KG1 (cell line): ENCODE results near the gene MRPL10.

Experiments
- DNase-seq: peaks from one replicate; lab custom pipeline; 2025; lab: John Stamatoyannopoulos, UW

The MRPL10 gene

DNA sequence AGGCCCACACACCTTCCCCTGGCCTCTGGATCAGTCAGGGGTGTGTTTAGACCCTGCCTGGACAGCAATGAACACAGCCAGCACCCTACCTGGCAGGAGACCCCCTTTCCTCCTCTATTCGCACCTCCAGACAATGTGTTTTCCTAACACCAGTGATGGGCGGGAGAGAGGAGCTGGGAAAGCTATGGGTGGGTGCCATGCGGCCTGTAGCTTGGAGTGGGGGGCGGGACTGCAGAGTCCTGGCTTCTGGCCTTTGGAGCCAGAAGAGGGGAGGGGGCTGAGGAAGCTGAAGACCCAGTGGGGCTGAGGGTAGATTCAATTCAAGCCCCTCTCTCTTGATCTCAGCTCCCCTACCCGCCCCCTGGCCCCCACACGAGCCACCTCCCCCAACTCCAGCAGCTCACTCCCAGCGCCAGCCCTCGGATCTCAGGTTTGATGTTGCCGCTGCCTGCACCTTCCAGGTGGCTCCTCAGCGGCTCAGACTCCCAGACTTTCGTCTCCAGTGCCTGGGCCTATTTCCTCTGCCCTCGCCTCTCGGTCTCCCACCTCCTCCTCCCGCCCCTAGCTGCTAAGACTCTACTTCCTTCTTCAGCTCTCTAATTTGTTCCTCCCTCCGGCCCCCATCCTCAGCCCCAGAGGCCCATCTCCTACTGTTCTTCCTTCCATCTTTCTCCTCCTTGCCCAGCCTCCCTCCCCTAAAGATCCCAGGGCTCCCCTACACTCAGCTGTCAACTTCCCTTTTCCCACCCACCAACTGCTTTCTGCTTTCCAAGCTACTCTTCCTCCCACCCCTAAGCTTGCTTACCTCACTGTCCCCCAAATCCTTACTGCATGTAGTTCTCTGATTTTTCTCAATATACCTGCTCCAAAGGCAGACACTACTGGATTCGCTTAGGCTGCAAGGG is 26.5 kb upstream of the MRPL10 start:
- DNase-seq = no peak

DNA sequence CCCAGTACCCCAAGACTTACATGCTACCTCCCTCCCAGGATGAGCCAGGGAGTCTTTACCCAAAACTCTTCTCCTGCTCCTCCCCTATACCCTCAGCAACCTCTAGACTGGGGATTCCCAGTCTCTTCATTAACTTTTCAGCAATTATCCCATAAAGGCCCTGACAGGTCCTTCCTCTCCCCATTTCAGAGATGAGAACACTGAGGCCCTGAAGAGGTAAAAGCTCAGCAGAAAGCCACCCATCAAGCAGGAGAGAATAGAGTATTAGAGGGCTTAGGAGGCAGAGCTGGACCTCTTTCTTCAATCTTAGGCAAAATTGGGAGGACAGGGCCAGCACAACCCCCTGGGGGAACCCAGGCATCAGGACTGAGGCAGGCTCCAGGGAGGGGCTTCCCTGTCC is 25.5 kb upstream of the MRPL10 start:
- no peak for DNase-seq

DNA sequence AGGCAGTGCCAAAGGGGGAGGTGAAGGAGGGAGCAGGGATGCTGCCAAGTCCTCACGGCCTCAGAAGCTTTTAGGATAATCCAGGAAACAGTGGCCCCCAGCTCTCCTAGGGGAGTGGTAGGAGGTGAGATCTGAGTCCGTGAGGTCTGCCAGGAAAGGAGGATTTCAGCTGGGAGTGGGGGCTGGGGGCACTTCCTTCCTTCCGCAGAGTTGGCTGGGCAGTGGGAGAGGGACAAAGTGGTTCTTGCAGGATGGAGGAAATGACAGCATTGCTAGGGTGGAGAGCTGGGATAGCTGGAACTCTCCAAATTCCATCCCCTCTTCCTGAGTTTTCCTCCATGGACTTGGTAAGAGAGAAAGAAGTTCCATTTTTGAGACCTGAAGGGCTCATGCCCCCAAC is 24.4 kb upstream of the MRPL10 start:
- no peak for DNase-seq

DNA sequence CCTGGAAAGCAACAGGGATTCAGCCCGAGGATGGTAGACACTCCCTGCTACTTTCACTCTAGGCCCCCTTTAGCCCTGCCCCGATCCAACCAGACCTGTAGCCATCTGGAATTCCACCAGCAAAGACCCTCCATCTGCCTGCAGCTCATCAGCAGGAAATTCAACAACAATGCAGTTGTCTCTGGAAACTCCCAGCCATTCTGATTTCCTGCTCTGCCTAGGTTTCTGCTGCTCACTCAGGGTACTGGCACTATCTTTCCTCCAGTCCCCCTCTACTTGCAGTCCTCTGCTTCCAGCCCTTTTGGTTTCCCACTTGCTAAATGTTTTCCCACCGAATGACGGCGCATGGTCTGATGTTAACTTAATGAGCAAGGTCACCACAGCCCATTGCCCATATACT is 22.3 kb upstream of the MRPL10 start:
- no peak for DNase-seq

DNA sequence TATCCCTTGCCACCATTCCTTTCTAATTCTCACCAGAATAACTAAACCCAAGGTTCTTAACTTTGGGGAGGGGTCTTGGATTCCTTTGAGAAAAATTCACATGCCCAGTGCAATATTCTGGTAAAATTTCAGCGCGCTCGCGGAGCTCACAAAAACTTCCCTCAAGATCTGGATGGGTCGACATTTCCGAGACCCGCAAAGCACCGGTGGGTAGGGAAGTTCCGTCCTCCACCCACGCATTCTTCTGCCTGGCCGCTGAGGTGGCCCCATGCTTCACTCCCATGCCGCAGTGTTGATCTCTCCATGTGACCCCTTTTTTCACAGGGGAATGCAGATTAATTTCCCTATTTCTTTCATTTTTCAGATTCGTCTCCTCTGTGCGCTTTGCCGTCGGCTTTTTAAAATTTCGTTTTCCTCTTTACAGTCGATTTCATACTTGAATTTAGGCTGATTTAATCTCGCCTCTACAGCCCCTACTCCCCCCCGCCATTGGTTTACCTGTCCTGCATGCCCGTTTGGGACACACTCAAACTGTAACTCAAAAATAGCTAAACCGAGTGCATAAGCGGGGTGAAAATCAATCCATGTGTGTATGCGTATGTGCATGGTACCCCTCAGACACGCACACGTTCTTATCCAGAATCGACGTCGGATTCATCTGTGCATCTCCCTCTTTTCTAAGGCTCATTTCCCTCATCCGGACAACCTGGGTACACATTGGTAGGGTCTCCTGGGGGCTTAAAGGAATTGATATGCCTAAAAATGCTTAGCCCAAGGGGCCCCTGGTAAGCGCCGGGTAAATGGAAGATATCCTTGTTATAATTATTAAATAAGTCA is 21.0 kb upstream of the MRPL10 start:
- DNase-seq = no peak

DNA sequence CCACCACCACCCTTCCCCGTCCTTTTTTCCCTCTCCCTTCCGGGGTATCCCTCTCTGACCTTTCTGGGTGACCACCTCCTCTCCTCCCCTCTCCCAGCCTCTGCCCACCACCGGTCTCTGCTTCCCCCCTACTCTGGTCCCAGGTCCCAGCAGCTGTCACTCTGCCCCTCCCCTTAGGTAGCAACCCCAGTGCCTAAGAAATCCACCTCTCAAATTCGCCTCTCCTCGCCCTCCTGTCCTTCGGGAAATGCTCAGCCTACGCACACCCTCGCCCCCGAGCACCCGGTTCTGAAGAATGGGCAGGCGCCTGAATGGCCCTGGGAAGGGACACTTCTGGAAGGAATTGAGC is 20.4 kb upstream of the MRPL10 start:
- DNase-seq = no peak

DNA sequence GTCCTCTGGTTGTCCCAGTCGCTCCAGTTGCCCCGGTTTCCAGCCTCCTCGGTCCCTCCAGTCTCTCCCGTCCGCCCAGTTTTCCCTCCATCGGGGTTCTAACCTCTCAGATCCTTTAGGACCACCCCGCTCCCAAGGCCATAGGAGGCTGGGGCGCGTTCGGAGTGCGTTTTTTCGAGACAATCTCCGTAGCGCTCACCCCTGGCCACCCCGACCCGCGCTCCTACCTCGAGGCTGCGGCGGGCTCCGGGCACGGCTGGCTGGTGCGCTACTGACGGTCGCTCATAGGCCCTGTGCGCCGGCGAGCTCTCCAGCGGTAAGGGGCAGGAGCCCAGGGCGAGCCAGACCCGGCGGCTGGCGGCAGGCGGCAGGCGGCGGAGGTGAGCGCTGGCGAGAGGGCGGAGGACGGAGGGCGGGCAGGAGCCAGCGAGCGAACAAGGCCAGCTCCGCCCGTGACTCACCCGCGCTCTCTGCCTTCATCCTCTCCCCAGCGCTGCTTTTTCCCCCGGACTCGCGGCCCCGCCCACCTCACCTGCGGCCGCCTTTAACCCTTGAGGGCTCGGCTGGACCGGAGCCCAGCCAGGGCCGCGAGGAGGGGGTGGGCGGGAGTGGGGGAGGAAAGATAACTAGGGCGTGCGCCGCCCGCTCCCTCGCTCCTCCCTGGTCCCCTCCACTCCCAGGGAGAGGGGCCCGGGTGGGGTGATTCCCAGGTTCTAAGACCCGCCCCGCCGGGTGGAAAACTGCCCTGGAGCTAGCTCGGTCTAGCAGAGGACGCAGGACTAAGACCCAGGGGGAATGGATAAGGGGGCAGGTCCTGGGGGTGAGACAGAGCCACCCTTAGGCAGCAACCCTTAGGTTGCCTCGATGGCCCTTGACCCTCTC is 19.6 kb upstream of the MRPL10 start, which contains the start of gene SP6:
SP6 (minus strand) TSS at position 472 of the 882 bp plus-strand sequence. CDS start 2,734 bp downstream, outside the sequence.
- no peak for DNase-seq

DNA sequence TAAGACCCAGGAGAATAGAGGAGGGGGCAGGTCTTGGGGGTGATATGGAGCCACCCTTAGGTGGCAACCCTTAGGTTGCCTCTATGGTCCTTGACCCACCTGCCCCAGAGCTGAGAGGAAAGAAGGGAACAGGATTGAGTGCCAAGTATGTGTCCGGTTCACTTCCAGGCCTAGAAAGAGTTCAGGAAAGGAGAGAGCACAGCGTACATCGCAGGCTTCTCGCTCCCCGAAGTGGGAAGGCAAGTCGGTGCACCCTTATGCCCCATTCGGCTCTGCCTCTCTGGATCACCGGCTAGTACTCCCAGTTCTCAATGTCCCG is 19.0 kb upstream of the MRPL10 start:
- DNase-seq = no peak

DNA sequence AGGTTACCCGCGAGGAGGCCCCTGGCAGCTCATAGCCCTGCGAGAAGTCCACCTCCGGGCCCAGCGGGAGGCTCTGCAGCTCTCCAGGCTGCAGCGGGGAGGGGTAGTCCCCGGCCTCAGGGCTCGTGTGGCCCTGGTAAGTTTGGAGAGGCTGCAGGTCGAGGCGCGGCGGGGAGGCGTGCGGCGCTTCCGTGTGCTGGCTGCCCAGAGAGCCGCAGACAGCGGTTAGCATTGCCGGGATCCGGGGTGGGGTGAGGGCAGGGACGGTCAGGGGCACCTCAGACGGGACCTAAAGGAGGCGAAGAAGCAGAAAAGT is 16.8 kb upstream of the MRPL10 start:
- DNase-seq = no peak

DNA sequence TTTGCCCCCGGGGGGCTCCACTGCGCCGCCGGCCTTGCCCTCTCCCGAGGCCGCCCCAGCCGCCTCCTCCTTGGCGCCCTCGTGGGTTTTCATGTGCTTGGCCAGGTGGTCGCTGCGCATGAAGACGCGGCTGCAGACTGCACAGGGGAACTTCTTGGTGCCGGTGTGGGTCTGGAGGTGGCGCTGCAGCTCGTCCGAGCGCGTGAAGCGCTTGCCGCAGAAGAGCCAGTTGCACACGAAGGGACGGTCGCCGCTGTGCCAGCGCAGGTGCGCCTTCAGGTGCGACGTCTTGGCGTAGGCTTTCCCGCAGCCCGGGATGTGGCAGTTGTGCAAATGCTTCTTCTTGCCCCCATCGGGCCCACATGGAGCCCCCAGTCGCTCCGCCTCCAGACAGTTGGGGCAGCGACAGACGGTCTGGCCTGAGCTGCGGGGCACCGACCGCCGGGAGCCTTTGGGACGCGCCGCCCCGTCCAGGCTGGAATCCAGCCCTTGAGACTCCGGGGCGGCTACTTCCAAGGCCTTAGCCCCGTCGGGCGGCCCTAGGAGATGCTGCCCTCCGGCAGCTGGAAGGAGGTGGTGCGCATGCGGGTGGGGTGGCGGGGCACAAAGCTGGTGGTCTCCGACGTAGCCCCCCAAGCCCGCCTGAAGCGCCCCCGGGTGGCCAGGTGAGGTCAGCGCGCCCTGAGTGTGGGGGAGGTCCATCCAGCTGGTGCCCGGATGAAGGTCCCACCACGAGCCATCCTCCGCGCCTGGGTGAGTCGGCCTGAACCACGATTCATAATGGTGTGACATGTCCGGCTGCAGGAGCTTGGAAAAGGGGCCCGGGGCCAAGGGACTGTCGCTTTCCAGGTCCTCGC is 16.2 kb upstream of the MRPL10 start:
- DNase-seq = no peak

DNA sequence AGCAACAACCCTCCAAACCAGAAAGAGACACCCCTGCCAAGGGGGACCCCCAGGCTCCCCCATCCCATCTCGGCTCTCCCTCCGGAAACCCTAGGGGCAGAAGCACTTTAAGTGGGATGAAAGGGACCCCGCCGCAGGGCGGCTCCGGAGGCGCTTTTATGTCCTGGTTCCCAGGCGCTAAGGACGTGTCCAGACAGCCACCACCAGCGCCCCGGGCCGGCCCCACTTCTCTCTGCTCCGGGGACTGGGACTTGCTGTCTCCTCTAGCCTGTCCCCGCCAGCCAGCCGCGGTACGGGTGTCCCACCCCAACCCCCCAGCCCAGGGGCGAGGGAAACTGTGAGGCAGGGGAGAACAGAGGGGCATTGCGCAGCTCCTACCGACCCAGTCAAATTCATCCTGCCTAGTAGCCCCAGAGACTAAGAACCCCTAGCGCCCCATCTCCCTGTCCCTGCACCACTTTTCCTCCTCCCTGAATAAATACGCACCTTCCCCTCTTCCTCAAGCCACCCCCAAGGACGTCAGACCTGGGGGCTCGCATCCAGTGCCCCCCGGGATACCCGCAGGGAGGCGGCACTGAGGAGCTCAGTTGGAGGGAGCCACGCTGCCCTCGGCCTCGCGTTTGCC is 15.5 kb upstream of the MRPL10 start:
- no peak for DNase-seq

DNA sequence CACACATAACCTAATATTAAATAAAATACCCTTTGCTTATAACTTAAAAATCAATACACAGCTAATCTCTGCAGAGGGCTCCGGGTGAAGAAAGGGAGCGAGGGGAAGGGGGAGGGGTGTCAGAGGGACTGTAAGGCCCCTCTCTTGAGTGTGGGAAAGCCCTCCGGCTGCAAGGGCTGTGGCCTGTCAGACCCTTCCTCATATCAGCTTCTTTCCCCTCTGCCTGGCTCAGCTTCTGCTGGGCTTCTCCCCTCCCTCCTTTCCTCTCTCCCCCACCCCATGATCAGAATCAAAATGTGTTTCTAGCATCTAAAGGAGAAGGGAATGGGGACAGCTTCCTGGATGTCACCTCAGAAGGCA is 14.4 kb upstream of the MRPL10 start:
- no peak for DNase-seq

DNA sequence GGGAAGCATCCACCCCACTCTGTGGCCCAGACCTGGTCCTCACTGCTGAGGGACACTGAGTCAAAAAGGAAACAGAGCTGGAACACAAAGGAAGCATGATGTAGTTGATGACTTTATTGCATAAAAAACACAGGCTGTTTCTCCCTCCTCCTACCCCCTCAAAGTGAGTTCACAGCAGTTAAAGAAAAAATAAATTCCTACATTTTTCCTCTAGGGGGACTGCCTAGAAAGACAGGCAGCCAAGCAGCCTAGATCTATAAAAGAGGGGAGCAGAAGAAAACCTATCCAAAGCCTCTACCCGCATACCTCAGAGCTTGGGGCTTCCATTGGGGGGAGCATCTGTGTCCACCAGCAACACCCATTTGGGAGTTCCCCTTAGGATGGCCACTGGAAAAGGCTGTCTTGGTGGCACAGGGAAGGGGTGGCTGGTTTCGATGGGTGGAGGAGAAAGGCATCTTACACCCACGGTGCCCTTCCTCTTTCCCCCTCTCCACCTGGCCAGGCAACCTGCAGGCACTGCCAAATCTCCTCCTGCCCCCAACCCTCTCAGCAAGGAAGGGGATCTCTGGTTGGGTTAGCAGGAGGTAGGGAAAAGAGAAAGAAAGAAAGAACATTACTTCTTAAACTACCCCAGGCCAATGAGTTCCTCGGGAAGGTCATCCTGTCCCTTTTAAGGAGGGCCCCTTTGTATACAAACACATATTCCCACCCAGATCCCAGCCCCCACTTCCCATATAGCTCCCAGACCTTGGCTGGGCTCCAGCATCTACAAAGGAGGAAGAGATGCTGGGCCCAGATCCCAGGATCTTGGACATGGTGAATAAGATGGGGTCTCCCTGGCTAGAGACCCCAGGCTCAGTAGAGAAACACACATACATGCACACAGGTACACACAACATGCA is 13.7 kb upstream of the MRPL10 start:
- no peak for DNase-seq

DNA sequence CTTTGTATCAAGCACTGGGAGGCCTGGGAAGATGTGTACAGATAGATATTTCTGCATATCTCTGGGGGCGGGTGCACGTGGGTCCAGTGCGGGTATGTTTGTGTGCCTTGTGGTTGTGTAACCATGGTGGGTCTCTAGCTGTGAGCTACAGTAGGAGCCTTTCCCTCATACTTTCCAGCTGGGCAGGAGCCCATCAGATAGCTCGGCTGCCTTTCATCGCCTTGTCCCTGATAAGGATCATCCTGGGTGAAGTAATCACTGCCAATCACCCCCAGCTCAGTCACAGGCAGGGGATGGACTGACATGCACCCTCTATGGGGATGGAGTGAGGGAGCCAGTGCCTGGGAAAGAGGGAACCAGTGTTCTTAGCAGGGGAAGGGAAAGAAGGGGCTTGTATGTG is 12.9 kb upstream of the MRPL10 start:
- DNase-seq = no peak

DNA sequence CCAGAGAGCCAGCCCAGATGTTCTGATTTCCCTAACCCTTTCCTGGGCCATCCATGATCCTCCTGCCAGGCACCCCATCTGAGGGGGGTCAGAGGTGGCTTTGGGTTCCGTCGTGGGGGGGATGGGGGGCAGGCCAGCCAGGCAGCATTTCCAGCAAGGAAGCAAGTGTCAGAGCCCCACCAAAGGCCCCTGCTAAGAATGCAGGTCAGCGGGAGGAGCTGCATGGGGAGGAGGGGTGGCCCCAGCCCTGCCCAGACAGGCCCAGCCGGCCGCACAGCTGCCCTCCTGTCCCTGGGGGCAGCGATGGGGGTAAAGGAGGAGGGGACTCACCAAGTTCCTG is 12.0 kb upstream of the MRPL10 start:
- DNase-seq = no peak

DNA sequence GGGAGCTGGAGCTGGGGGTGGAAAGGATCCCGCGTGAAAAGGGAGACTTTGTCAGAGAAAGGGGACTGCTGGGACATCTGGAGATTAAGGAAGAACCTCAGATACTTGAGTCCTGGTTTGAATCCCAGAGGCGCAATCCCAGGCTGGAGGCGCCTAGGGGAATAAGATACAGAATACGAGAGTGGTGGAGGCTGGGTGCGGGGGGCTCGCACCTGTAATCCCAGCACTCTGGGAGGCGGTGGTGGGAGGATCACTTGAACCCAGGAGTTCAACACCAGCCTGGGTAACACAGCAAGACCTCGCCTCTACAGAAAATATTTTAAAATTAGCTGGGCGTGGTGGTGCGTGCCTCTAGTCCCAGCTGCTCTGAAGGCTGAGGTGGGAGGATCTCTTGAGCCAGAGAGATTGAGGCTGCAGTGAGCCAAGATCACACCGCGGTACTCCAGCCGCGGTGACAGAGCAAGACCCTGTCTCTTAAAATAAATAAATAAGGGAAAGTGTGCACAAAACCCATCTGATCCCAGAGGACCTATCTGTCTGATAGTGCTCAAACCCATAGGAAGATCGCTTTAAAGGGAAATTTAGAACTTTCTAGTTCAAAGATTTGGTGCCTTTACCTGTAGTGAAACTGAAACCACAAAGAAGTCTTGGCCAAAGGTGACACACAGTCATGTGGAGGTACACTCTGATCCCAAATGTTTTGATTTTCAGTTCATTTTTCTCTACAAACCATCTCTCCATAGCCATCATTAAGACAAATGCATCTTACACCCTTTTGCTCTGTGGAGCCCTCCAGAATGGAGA is 10.3 kb upstream of the MRPL10 start:
- no peak for DNase-seq

DNA sequence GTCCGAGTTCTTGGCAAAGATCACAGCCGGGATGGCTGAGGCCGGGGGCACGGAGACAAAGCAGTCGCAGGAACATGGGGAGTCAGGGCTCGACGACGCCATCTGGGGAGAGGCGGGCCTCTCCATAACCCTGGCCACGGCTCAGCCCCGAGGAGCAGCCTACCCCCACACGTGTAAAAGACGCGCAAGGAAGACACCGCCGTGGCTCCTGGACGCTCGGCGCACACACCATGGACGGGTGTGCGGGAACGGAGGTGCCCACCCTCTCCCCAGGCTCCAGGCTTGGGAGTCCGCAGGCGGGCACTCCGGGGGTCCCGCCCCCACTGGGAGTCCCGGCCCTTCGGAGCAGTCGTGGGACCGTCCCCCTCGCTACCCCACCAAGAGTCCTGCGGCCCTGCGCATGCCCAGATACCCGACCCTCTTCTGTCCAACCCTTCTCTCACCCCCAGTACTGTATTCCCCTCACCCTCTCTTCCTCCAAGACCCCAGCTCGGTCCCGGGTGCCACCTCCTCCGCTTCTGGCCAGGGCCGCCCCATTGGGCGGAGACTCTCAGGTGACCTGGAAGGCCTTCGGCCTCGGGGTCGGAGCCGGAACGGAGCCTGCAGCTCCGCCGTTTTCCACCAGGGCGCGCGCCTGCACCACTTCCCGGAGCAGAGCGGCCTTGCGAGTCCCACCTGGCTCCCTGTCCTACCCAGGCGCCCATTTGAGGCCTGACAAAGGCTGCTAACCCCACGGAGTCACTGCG is 9.6 kb upstream of the MRPL10 start, which contains the start of gene SCRN2:
SCRN2 (minus strand) TSS at position 532 of the 746 bp plus-strand sequence; CDS start at position 102, 430 bp downstream.
- peak; percentile 87 for DNase-seq

DNA sequence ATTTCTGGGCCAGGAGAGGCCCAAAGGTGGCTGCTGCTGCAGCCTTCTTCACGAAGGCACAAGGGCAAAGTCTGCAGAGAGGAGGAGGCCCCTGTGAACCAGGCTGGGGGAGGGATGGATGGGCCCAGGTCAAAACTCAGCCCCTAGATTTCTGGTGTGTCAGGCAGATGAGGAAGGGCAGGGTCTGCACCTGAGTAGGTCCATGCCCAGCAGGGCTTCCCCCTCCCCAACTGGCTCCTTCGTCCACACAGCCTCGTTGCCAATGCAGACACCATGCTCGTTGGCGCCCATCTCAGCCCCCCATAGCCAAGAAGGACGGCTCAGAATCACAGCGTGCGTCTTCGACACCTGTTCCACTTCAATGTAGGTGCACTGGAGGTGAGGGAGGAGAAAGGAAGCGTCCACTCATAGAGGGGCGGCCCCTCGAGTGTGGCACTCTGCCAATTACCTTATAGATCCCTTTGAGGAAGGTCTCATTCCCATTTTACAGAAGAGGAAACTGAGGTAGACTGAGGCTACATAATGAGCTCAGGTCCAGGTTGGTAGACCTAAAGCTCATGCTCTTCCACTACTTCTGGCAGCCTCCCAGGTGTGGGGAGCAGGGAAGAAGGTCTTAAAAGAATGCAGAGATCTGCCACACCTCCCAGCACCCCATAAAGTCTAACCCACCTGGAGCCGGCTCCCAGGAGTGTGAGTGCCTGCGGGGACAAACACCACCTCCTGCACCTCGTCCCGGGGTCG is 8.8 kb upstream of the MRPL10 start:
- DNase-seq = no peak
